IMR-90 (cell line): ENCODE results near the gene OSBP2.

Experiments used
- CTCF ChIP-seq: conservative IDR thresholded peaks from 2 replicates; pipeline ENCODE4 v1.5.1; 2012; ENCODE audit warnings: mild to moderate bottlenecking, low read depth, low read length, improper control_type of control experiment
- USF2 ChIP-seq: fragments of 150-350 bp; IDR thresholded peaks from 2 replicates; pipeline ENCODE4 v1.6.1; 2017; ENCODE audit warnings: mild to moderate bottlenecking, antibody characterized with exemption, low read length, low read depth

DNA sequence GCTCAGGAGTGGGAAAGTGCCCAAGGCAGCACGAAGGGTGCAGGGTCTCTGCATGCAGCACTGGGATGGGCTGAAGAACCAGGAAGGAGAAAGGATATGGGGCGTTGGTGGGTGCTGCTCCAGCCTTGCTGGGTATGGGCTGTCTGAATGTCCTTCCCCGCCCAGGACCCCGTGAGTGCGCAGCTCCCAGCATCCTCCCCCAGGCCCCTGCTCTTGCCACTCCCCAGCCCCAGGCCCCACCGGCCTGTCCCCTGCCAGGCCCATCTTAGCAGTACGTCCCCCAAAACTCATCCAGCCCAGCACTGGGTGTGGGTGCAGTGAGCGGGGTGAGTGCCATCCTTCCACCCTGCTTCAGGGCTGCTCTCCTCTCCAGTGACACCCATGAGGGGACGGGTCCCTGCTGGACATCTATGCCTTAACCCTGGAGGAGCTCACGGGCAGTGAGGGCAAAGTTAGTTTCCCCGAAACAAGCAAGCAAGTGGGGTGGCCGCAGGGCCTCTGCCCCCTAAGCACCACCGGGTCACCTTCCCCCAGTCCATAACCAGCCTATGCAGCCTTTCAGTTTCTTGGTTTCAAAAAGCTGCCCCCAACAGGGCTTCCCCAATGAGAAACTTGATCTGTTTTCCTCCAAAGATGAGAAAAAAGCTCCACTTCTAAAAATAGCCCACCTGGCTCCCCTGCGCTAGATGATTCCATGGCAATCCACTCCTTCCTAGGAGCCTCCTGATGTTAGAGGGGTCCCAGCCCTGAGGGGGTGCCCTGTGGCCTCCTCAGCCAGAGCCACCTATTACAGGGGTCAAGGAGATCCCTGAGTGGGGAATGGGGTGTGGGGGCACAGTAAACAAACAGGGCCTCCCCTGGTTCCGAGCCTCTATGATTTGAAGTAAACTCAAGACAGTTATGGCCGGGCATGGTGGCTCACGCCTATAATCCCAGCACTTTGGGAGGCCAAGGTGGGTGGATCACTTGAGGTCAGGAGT, 170.1 kb downstream of the OSBP2 start:
- TF ChIP-seq CTCF (no peak), USF2 (no peak)
